Brain pericyte (primary cell): Measurements from ENCODE around the gene GPC6.

Experiments used
- DNase-seq: peaks from one replicate; pipeline ENCODE4 v3.0.0-alpha.2; 2012; ENCODE audit warnings: low read depth, low spot score

Gene GPC6

GRCh38 chr13:93771227-93771626 lies 544.6 kb downstream of the GPC6 start:
- DNase-seq, result no peak

GRCh38 chr13:93771782-93772181 lies 545.2 kb downstream of the GPC6 start:
- no peak for DNase-seq

- no peak for DNase-seq
Observed at GRCh38 chr13:93774506-93774905, 547.9 kb downstream of the GPC6 start.

- DNase-seq, result no peak
Observed at GRCh38 chr13:93775027-93775426, 548.4 kb downstream of the GPC6 start.

- DNase-seq, result no peak
Observed at GRCh38 chr13:93775507-93776108, 549.0 kb downstream of the GPC6 start.

- DNase-seq, result no peak
Observed at GRCh38 chr13:93776936-93777335, 550.3 kb downstream of the GPC6 start.

GRCh38 chr13:93777504-93777903 lies 550.9 kb downstream of the GPC6 start:
- DNase-seq, result no peak

- DNase-seq, result no peak
Observed at GRCh38 chr13:93778548-93778947, 551.9 kb downstream of the GPC6 start.

- no peak for DNase-seq
Observed at GRCh38 chr13:93784191-93784590, 557.6 kb downstream of the GPC6 start.

- DNase-seq, result no peak
Observed at GRCh38 chr13:93786846-93787489, 560.4 kb downstream of the GPC6 start.

- DNase-seq, result no peak
Observed at GRCh38 chr13:93788456-93788855, 561.8 kb downstream of the GPC6 start.

- no peak for DNase-seq
Observed at GRCh38 chr13:93789058-93789457, 562.5 kb downstream of the GPC6 start.

GRCh38 chr13:93794197-93794885 lies 567.7 kb downstream of the GPC6 start:
- no peak for DNase-seq

- no peak for DNase-seq
Observed at GRCh38 chr13:93797463-93797862, 570.9 kb downstream of the GPC6 start.

GRCh38 chr13:93800342-93800741 lies 573.7 kb downstream of the GPC6 start:
- no peak for DNase-seq

- no peak for DNase-seq
Observed at GRCh38 chr13:93805736-93806135, 579.1 kb downstream of the GPC6 start.

- DNase-seq, result no peak
Observed at GRCh38 chr13:93806861-93807260, 580.3 kb downstream of the GPC6 start.

- no peak for DNase-seq
Observed at GRCh38 chr13:93810264-93810663, 583.7 kb downstream of the GPC6 start.

GRCh38 chr13:93811071-93811737 lies 584.6 kb downstream of the GPC6 start:
- DNase-seq, result no peak

GRCh38 chr13:93811738-93812112 lies 585.1 kb downstream of the GPC6 start:
- DNase-seq, result no peak

- DNase-seq, result no peak
Observed at GRCh38 chr13:93814658-93815057, 588.1 kb downstream of the GPC6 start.

- DNase-seq, result no peak
Observed at GRCh38 chr13:93818345-93818744, 591.7 kb downstream of the GPC6 start.
